Articular chondrocyte of knee joint (primary cell): Measurements from ENCODE around the gene KRTCAP3. TPM values are rescaled to one million over a fixed set of nuclear protein-coding genes. Genes with fewer than 3 reads are reported as not detected.

Experiments used
- small RNA-seq: library from RNA; depleted of rRNA; stranded (forward); fragments of <200 nt; gene quantifications from one replicate; pipeline ENCODE3, GENCODE V24; 2012
- total RNA-seq: library from RNA; depleted of rRNA; stranded (reverse); fragments of >200 nt; gene quantifications from 2 replicates; pipeline ENCODE4 v1.2.3, GENCODE V29; 2012

The KRTCAP3 gene, protein sequence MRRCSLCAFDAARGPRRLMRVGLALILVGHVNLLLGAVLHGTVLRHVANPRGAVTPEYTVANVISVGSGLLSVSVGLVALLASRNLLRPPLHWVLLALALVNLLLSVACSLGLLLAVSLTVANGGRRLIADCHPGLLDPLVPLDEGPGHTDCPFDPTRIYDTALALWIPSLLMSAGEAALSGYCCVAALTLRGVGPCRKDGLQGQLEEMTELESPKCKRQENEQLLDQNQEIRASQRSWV
- not detected in 2 replicates for total RNA-seq

DNA sequence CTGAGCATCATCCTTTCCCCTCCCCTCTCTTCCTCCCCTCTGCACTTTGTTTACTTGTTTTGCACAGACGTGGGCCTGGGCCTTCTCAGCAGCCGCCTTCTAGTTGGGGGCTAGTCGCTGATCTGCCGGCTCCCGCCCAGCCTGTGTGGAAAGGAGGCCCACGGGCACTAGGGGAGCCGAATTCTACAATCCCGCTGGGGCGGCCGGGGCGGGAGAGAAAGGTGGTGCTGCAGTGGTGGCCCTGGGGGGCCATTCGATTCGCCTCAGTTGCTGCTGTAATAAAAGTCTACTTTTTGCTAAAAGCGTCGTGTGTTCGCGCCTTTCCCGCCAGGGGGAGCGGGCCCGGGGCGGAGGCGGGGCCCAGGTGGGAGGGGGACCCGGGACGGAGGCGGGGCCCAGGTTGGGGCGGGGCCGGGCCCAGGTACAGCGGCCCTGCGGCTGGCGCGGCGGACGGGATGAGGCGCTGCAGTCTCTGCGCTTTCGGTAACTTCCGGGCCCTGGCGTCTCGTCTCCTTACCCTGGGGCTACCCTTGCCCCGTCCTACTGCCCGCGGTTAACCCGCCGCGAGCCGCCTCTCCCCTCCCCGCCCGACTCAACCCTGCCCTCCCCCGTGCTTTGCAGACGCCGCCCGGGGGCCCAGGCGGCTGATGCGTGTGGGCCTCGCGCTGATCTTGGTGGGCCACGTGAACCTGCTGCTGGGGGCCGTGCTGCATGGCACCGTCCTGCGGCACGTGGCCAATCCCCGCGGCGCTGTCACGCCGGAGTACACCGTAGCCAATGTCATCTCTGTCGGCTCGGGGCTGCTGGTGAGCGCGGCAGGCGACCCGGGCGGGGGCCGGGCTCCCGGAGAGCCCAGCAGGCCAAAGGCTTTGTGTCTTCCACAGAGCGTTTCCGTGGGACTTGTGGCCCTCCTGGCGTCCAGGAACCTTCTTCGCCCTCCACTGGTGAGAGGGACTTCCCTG is at the start of gene KRTCAP3:
TSS of gene KRTCAP3 (plus strand) at position 424 of the 962 bp plus-strand sequence. CDS start at position 456, 32 bp downstream.

DNA sequence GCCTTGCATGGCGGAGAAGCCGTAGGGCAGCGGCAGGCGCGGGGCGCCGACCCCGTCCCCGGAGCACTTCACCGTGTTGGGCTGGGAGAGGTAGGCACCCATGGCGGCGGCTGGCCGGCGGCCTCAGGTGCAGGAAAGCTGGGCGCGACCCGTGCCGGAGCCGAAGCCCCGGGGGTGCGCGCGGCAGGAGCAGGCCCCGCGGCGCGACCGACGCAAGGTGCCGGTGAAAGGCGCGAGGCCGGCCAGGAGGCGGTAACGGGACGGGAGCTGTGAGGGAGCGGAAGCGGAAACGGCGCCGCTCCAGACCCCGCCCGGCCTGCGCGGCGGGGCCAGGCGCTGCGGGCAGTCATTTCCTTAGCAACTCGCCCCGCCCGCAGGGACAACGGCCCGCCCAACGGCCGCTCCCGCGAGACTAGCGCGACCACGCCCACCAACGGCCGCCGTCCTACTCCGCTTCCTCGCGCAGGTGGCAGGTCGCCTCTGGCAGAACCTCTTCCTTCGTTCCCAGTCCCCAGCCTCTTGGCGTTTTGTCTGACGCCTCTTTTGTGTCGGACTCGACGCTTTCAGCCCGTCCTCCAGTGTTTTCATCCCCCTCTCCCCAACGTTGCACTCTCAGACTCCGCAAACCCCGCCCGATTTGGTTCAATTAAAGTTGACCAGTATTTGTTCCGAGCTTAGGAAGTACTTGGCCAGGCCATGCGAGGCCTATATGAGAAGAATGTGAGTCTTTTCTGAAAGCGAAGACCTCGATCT is 32.7 kb upstream of the KRTCAP3 start, which contains the start of gene PPM1G:
TSS of gene PPM1G (minus strand) at position 271 of the 753 bp plus-strand sequence. CDS start at position 102, 169 bp downstream.

DNA sequence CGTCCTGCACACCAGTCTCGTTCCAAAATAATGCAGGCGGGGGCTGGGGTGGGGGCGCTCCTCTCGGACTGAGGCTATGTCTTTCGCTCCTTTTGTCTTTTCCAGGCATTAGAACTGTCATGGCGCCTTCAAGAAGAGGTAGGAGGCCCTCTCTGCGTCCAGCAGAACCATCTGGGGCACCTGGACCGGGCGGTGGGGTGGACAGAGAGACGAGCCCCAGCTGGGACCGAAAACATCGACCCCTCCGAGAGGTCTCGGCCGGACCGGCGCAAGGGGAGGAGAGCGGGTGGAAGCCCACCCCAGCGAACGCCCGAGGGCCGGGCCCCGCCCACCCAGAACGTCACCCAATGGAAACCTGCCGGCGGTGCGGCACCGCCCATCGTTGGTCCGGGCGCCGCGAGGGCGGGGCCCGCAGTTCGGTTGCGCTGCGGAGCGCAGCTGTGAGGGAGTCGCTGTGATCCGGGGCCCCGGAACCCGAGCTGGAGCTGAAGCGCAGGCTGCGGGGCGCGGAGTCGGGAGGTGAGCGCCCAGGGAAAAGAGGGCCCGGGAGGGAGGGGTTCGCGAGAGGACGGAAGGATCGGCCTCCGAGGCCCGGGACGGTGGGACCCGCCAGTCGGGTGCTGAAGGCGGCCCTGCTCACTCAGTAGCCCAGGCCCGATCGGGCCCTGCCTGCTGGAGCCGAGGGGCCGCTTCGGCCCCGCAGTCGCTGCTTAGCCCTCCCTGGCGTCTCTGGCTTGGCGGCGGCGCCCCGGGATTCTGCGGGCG is 13.8 kb upstream of the KRTCAP3 start, which contains the start of gene NRBP1:
TSS of gene NRBP1 (plus strand) at position 419 of the 765 bp plus-strand sequence. CDS start 4,643 bp downstream, outside the sequence.

DNA sequence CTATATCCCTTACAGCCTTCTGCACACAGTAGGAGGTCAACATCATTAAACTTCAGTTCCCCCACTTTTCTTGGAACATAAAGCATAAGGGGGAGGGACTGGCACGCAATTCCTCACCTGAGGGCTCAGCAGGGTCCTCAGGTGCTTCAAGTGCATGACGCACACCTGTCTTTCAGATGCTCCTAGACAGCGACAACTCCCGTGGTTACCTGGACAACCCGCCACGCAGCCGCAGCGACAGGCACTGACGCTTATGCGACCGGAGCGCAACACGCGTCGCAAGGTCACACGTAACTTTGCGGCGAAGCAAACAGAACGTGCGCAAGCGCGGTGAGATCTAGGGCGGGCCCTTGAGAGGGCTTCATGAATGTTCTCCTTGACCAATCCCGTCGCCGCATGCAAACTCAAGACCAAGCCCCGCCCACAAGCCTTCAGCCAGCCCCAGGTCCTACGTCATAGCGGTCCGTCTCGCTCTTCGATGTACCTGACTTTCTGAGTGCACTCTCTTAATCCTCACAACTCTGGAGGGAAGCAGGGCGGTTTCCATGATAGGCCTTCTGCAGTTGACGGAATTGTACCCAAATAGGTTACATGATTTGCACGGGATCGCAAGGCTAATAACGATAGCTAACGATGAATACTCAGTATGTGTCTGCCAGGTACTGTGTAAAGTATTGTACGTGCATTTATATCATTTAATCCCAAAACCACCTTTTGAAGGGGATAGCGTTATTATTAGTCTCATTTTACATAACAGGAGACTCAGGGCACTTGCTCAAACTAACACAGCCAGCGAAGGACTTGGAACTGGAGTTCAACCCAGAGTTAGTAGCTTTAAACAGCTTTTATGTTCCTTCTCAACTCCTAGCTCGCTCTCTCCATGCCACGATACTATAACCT is 47.6 kb downstream of the KRTCAP3 start, which contains the start of gene IFT172:
TSS of gene IFT172 (minus strand) at position 246 of the 900 bp plus-strand sequence. CDS start at position 156, 90 bp downstream.

Small RNA genes lying within 50 kb of the gene (small RNA-seq; reads per million reads assigned to genes)
- not detected for gene RNU6-986P

Other genes with a start within 250 kb of the KRTCAP3 start
- 200 and 246 TPM in 2 replicates for gene ATRAID, start 230.3 kb upstream of the KRTCAP3 start, total RNA-seq
- 14.6 and 15.4 TPM in 2 replicates for gene SLC5A6, start 230.1 kb upstream of the KRTCAP3 start, total RNA-seq
- gene CAD, start 225.0 kb upstream of the KRTCAP3 start, total RNA-seq = 19.1 and 28.1 TPM in 2 replicates
- gene SLC30A3, start 179.3 kb upstream of the KRTCAP3 start, total RNA-seq = under 0.01 TPM in 1 of 2 replicates, not detected in the other
- not detected in 2 replicates for gene DNAJC5G, start 166.9 kb upstream of the KRTCAP3 start, total RNA-seq
- not detected in 2 replicates for gene TRIM54, start 160.0 kb upstream of the KRTCAP3 start, total RNA-seq
- gene UCN, start 133.9 kb upstream of the KRTCAP3 start, total RNA-seq = 0.39 and 1.4 TPM in 2 replicates
- 95.4 and 108 TPM in 2 replicates for gene MPV17, start 119.3 kb upstream of the KRTCAP3 start, total RNA-seq
- 25.7 and 31.5 TPM in 2 replicates for gene GTF3C2, start 85.6 kb upstream of the KRTCAP3 start, total RNA-seq
- gene EIF2B4, start 72.0 kb upstream of the KRTCAP3 start, total RNA-seq = 26.1 and 27.3 TPM in 2 replicates
- 127 and 145 TPM in 2 replicates for gene SNX17, start 71.8 kb upstream of the KRTCAP3 start, total RNA-seq
- 5.4 and 6.5 TPM in 2 replicates for gene ZNF513, start 61.6 kb upstream of the KRTCAP3 start, total RNA-seq
- gene PPM1G, start 32.8 kb upstream of the KRTCAP3 start, total RNA-seq = 51.8 and 52.4 TPM in 2 replicates
- gene NRBP1, start 13.8 kb upstream of the KRTCAP3 start, total RNA-seq = 135 and 145 TPM in 2 replicates
- 29.3 and 30.7 TPM in 2 replicates for gene IFT172, start 47.4 kb downstream of the KRTCAP3 start, total RNA-seq
- gene FNDC4, start 52.8 kb downstream of the KRTCAP3 start, total RNA-seq = 24.2 and 25.1 TPM in 2 replicates
- 0.43 and 0.78 TPM in 2 replicates for gene GCKR, start 54.5 kb downstream of the KRTCAP3 start, total RNA-seq
- gene ZNF512, start 140.7 kb downstream of the KRTCAP3 start, total RNA-seq = 25.6 and 25.9 TPM in 2 replicates
- 1.8 and 2.3 TPM in 2 replicates for gene CCDC121, start 186.6 kb downstream of the KRTCAP3 start, total RNA-seq
- 35.8 and 37.5 TPM in 2 replicates for gene GPN1, start 186.7 kb downstream of the KRTCAP3 start, total RNA-seq
- 35.9 and 41.4 TPM in 2 replicates for gene SUPT7L, start 221.2 kb downstream of the KRTCAP3 start, total RNA-seq
- gene SLC4A1AP, start 221.5 kb downstream of the KRTCAP3 start, total RNA-seq = 29.8 and 31.8 TPM in 2 replicates